ENCODE results near the gene ARHGAP26. TPM values are rescaled to one million over a fixed set of nuclear protein-coding genes. Genes with fewer than 3 reads are reported as not detected.

Gene ARHGAP26
- total and polyA plus RNA-seq, 12 donors: 7.5 to 45.8 (median 37.2) TPM

DNA sequence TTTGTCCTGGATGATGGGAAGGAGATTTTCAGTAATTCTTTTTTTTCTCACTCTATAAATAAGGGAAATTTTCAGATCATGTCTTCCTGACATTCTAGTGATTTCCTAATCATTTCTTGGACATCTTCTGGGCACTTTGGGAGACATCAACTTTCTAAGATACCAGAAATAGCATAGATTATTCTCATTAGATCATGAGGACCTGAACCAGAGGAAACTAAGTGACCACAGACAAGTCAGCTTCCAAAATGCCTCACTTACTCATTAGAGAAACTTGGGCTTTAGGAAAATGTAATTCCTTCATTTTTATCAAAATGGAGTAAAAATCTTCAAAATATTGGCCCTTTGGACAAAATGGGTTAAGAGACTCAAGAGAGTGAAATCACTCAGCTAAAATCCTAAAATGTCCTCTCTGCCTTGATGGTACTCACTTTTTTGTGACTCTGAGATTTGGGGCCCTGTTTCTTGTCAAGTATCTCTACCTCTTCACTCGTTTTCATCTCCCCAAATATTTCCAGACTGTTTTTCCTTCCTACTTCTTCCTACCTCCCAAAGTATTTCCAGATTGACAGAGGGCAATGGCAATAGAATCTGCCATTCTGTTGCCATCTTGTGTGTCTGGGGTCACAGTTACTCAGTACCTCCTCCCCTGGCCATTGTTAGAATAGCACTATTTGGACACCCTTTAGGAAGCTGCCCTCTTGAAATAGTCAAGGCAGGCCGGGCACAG, 438.8 kb downstream of the ARHGAP26 start:
- Histone ChIP-seq H3K36me3 (peaks cover 0 to 8% (median 0%) of the 10 kb centered on the region in 9 donors), H3K27ac (peak overlapping the region in 8 of 10 donors; percentile 1 to 64 (median 35)), H3K4me3 (no peak overlapping the region), H3K4me1 (peaks cover 3 to 88% (median 68%) of the 10 kb centered on the region in 9 donors), H3K27me3 (no peaks in the 10 kb centered on the region), H3K9me3 (no peaks in the 10 kb centered on the region)
- WGBS, 2 donors: 95 to 96% methylated on average over 2 of the region's 2 CpGs
- DNase-seq: no peak
- no peak for ATAC-seq
- intact Hi-C loops (cut with DNase I): loop anchor here in 4 of 10 donors (5.0 to 10.0 kb wide), 2 partner anchors 193 to 196 kb away; partner anchors contain the start of gene NR3C1 (in 4 of the 4)
- TF ChIP-seq CTCF (IDR thresholded peaks at IDR 0.05): no peak

- Histone ChIP-seq H3K27me3 (no peaks in the 10 kb centered on the region), H3K4me3 (no peak overlapping the region), H3K27ac (no peak overlapping the region), H3K4me1 (peaks cover 3 to 93% (median 66%) of the 10 kb centered on the region in 9 donors), H3K36me3 (peaks cover 0 to 18% (median 7%) of the 10 kb centered on the region in 9 donors), H3K9me3 (no peaks in the 10 kb centered on the region)
- no peak for TF ChIP-seq CTCF (IDR thresholded peaks at IDR 0.05)
- intact Hi-C loops (cut with DNase I): loop anchor here in 7 of 10 donors (5.0 to 10.0 kb wide), 4 partner anchors 192 to 615 kb away; partner anchors contain the start of gene NR3C1 (in 6 of the 7)
- DNase-seq: no peak
- no peak for ATAC-seq
- 66 to 76% methylated on average over 11 of the region's 11 CpGs for WGBS, 2 donors
Measured at GRCh38 chr5:143209881-143210395, 439.8 kb downstream of the ARHGAP26 start.

GRCh38 chr5:143210576-143210975, 440.4 kb downstream of the ARHGAP26 start:
- 81 to 86% methylated on average over 4 of the region's 4 CpGs for WGBS, 2 donors
- Histone ChIP-seq H3K27me3 (no peaks in the 10 kb centered on the region), H3K4me3 (no peak overlapping the region), H3K36me3 (peaks cover 0 to 24% (median 9%) of the 10 kb centered on the region in 9 donors), H3K4me1 (peaks cover under 1 to 89% (median 59%) of the 10 kb centered on the region in 9 donors), H3K27ac (peak overlapping the region in 1 of 10 donors; percentile 1), H3K9me3 (no peaks in the 10 kb centered on the region)
- intact Hi-C loops (cut with DNase I): loop anchor here in 3 of 10 donors (5.0 to 10.0 kb wide), 4 partner anchors 192 to 614 kb away; partner anchors contain the start of gene NR3C1 (in 2 of the 3)
- no peak for TF ChIP-seq CTCF (IDR thresholded peaks at IDR 0.05)
- no peak for DNase-seq
- peak in 2 of 8 donors; percentile 21 for ATAC-seq

- H3K9me3 ChIP-seq: no peaks in the 10 kb centered on the region
- WGBS, 2 donors: 54 to 62% methylated on average over 1 of the region's 1 CpG
- ATAC-seq (no peak), DNase-seq (no peak)
- no peak overlapping the region for H3K4me3 ChIP-seq
- peaks cover 0 to 72% (median 57%) of the 10 kb centered on the region in 9 donors for H3K4me1 ChIP-seq
- H3K36me3 ChIP-seq: peaks cover 0 to 39% (median 15%) of the 10 kb centered on the region in 9 donors
- no peak for TF ChIP-seq CTCF (IDR thresholded peaks at IDR 0.05)
- H3K27me3 ChIP-seq: no peaks in the 10 kb centered on the region
- intact Hi-C loops (cut with DNase I): loop anchor here in 3 of 10 donors (5.0 to 10.0 kb wide), 4 partner anchors 190 to 613 kb away; partner anchors contain the start of gene NR3C1 (in 2 of the 3)
- peak overlapping the region in 3 of 10 donors; percentile 4 to 77 (median 33) for H3K27ac ChIP-seq
Measured at GRCh38 chr5:143212261-143212660, 442.1 kb downstream of the ARHGAP26 start.

Data from heart right ventricle (tissue), 16 donors.